HepG2 (cell line): ENCODE data around the gene MRPL51. TPM values are rescaled to one million over a fixed set of nuclear protein-coding genes. Genes with fewer than 3 reads are reported as not detected.

Experiments
- ATF7 ChIP-seq, 2 experiments: fragments of 450-650 bp in 1 of 2; sonication (generic) in 1 of 2; formaldehyde crosslinking in 1 of 2; IDR thresholded peaks; 2 replicates each; pipeline versions ENCODE4 v1.4.0 to v1.6.1; 2016 to 2020; ENCODE audit warnings: antibody characterized with exemption in 1 of 2, mild to moderate bottlenecking in 1 of 2, missing genetic modification reagents in 1 of 2
- CBX5 ChIP-seq: sonication (generic); formaldehyde crosslinking; IDR thresholded peaks from 2 replicates; pipeline ENCODE4 v1.4.0; 2020; ENCODE audit warnings: missing genetic modification reagents, borderline replicate concordance
- ETS1 ChIP-seq: sonication (generic); formaldehyde crosslinking; IDR thresholded peaks from 2 replicates; pipeline ENCODE4 v1.4.0; 2020; ENCODE audit warnings: missing genetic modification reagents
- GTF2F1 ChIP-seq: fragments of 150-350 bp; IDR thresholded peaks from 2 replicates; pipeline ENCODE4 v1.6.1; 2014; ENCODE audit warnings: low read length
- IKZF4 ChIP-seq: sonication (generic); formaldehyde crosslinking; IDR thresholded peaks from 2 replicates; pipeline ENCODE4 v1.5.1; 2020; ENCODE audit warnings: borderline replicate concordance, mild to moderate bottlenecking, low read depth, missing genetic modification reagents; ENCODE audit errors: not compliant biosample characterization
- MXI1 ChIP-seq: IDR thresholded peaks from 3 replicates; pipeline ENCODE4 v1.6.1; 2012; ENCODE audit warnings: low read depth, low read length, inconsistent platforms, borderline replicate concordance
- PAF1 ChIP-seq: IDR thresholded peaks from 2 replicates; pipeline ENCODE4 v1.6.1; 2016; ENCODE audit warnings: missing genetic modification reagents, missing compliant biosample characterization
- PRMT3 ChIP-seq: sonication (generic); formaldehyde crosslinking; IDR thresholded peaks from 2 replicates; pipeline ENCODE4 v1.8.1; 2022; ENCODE audit warnings: low read depth, mild to moderate bottlenecking, moderate library complexity, missing genetic modification reagents, borderline replicate concordance
- RFX5 ChIP-seq: IDR thresholded peaks from 2 replicates; pipeline ENCODE4 v1.6.1; 2011; ENCODE audit warnings: low read depth, low read length, improper control_type of control experiment
- RXRB ChIP-seq: IDR thresholded peaks from 2 replicates; pipeline ENCODE4 v1.6.1; 2016; ENCODE audit warnings: borderline replicate concordance, missing genetic modification reagents, missing compliant biosample characterization
- SNAPC2 ChIP-seq: sonication (generic); formaldehyde crosslinking; IDR thresholded peaks from 2 replicates; pipeline ENCODE4 v1.8.1; 2022; ENCODE audit warnings: mild to moderate bottlenecking, missing genetic modification reagents
- SRF ChIP-seq: IDR thresholded peaks from 2 replicates; pipeline ENCODE4 v1.6.1; 2011; ENCODE audit warnings: mild to moderate bottlenecking, low read depth, low read length, moderate library complexity
- TMF1 ChIP-seq: sonication (generic); formaldehyde crosslinking; IDR thresholded peaks from 2 replicates; pipeline ENCODE4 v1.8.1; 2022; ENCODE audit warnings: low read depth, missing genetic modification reagents
- ZFP41 ChIP-seq: sonication (generic); formaldehyde crosslinking; IDR thresholded peaks from 2 replicates; pipeline ENCODE4 v1.4.0; 2020; ENCODE audit warnings: mild to moderate bottlenecking, missing genetic modification reagents, borderline replicate concordance
- ZNF253 ChIP-seq: sonication (generic); formaldehyde crosslinking; IDR thresholded peaks from 2 replicates; pipeline ENCODE4 v1.8.0; 2022; ENCODE audit warnings: mild to moderate bottlenecking, missing genetic modification reagents, borderline replicate concordance
- ZNF567 ChIP-seq: sonication (generic); formaldehyde crosslinking; IDR thresholded peaks from 2 replicates; pipeline ENCODE4 v1.8.1; 2023; ENCODE audit warnings: mild to moderate bottlenecking, missing genetic modification reagents, borderline replicate concordance
- ZNF720 ChIP-seq: sonication (generic); formaldehyde crosslinking; IDR thresholded peaks from 2 replicates; pipeline ENCODE4 v1.4.0; 2020; ENCODE audit warnings: missing genetic modification reagents
- ZNF879 ChIP-seq: sonication (generic); formaldehyde crosslinking; IDR thresholded peaks from 2 replicates; pipeline ENCODE4 v1.8.1; 2023; ENCODE audit warnings: missing genetic modification reagents
- ZSCAN12 ChIP-seq: sonication (generic); formaldehyde crosslinking; IDR thresholded peaks from 2 replicates; pipeline ENCODE4 v1.9.0; 2021; ENCODE audit warnings: mild to moderate bottlenecking, missing genetic modification reagents
- polyA plus RNA-seq, 8 experiments: library from polyadenylated mRNA; depleted of rRNA in 3 of 8; stranded (reverse) in 7 of 8; unstranded in 1 of 8; fragments of >200 nt; fragmentation: Illumina TruSeq in 4 of 8; extraction: Trizol in 4 of 8; gene quantifications; 2 replicates each; pipeline versions ENCODE4 v1.2.1 to v1.2.3, GENCODE V29; 2011 to 2016; ENCODE audit warnings: low read depth in 4 of 8, missing spikeins in 1 of 8, mixed read lengths in 1 of 8; ENCODE audit not compliant: insufficient read depth in 1 of 8
- total RNA-seq, 5 experiments: library from RNA; depleted of rRNA; stranded (reverse); fragments of >200 nt; fragmentation: Illumina TruSeq; extraction: Trizol; gene quantifications; 2 replicates each; pipeline ENCODE4 v1.2.3, GENCODE V29; 2016; ENCODE audit warnings: low read depth in 1 of 5
- TF ChIP-seq, protein P1 (sequence below): sonication (generic); formaldehyde crosslinking; IDR thresholded peaks from 2 replicates; pipeline ENCODE4; 2020; ENCODE audit warnings: missing genetic modification reagents, mild to moderate bottlenecking, borderline replicate concordance
- TF ChIP-seq, protein P2 (sequence below): IDR thresholded peaks from 2 replicates; pipeline ENCODE4 v1.4.0; 2020; ENCODE audit warnings: mild to moderate bottlenecking, missing genetic modification reagents

The MRPL51 gene
- total and polyA plus RNA-seq, 2 of the 13 experiments (the other 11 are each of a cell fraction or from before 2014, with no cell fraction given), result 64.8 to 278 TPM

- TF ChIP-seq, protein P1, sequence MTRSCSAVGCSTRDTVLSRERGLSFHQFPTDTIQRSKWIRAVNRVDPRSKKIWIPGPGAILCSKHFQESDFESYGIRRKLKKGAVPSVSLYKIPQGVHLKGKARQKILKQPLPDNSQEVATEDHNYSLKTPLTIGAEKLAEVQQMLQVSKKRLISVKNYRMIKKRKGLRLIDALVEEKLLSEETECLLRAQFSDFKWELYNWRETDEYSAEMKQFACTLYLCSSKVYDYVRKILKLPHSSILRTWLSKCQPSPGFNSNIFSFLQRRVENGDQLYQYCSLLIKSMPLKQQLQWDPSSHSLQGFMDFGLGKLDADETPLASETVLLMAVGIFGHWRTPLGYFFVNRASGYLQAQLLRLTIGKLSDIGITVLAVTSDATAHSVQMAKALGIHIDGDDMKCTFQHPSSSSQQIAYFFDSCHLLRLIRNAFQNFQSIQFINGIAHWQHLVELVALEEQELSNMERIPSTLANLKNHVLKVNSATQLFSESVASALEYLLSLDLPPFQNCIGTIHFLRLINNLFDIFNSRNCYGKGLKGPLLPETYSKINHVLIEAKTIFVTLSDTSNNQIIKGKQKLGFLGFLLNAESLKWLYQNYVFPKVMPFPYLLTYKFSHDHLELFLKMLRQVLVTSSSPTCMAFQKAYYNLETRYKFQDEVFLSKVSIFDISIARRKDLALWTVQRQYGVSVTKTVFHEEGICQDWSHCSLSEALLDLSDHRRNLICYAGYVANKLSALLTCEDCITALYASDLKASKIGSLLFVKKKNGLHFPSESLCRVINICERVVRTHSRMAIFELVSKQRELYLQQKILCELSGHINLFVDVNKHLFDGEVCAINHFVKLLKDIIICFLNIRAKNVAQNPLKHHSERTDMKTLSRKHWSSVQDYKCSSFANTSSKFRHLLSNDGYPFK (CRISPR knock-in tag), result peak; percentile 56; the same call in 1 of the 2 replicates
- TF ChIP-seq IKZF4 (CRISPR knock-in tag) (no peak), ATF7 (IDR thresholded peaks at IDR 0.05) (no peak), ATF7 (CRISPR knock-in tag; IDR thresholded peaks at IDR 0.05) (no peak), CBX5 (CRISPR knock-in tag) (peak; percentile 61; the same call in 1 of the 2 replicates), ZFP41 (CRISPR knock-in tag) (peak; percentile 58; the same call in 1 of the 2 replicates), RFX5 (0 out of 2 replicates have a peak, but pooled peaks have one; percentile 35), ZNF720 (CRISPR knock-in tag) (no peak), TMF1 (CRISPR knock-in tag) (peak; percentile 81; the same call in 1 of the 2 replicates), ETS1 (no peak), GTF2F1 (peak; percentile 81), MXI1 (peak; percentile 9; the same call in 1 of the 3 replicates), SRF (no peak; the same call in 1 of the 2 replicates), RXRB (0 out of 2 replicates have a peak, but pooled peaks have one; percentile 19), ZNF253 (CRISPR knock-in tag) (peak; percentile 64; the same call in 1 of the 2 replicates), ZNF879 (no peak), ZSCAN12 (CRISPR knock-in tag) (no peak), SNAPC2 (CRISPR knock-in tag) (no peak), PAF1 (0 out of 2 replicates have a peak, but pooled peaks have one; percentile 54), PRMT3 (CRISPR knock-in tag) (peak; percentile 47; the same call in 1 of the 2 replicates), ZNF567 (CRISPR knock-in tag) (no peak)
- TF ChIP-seq, protein P2, sequence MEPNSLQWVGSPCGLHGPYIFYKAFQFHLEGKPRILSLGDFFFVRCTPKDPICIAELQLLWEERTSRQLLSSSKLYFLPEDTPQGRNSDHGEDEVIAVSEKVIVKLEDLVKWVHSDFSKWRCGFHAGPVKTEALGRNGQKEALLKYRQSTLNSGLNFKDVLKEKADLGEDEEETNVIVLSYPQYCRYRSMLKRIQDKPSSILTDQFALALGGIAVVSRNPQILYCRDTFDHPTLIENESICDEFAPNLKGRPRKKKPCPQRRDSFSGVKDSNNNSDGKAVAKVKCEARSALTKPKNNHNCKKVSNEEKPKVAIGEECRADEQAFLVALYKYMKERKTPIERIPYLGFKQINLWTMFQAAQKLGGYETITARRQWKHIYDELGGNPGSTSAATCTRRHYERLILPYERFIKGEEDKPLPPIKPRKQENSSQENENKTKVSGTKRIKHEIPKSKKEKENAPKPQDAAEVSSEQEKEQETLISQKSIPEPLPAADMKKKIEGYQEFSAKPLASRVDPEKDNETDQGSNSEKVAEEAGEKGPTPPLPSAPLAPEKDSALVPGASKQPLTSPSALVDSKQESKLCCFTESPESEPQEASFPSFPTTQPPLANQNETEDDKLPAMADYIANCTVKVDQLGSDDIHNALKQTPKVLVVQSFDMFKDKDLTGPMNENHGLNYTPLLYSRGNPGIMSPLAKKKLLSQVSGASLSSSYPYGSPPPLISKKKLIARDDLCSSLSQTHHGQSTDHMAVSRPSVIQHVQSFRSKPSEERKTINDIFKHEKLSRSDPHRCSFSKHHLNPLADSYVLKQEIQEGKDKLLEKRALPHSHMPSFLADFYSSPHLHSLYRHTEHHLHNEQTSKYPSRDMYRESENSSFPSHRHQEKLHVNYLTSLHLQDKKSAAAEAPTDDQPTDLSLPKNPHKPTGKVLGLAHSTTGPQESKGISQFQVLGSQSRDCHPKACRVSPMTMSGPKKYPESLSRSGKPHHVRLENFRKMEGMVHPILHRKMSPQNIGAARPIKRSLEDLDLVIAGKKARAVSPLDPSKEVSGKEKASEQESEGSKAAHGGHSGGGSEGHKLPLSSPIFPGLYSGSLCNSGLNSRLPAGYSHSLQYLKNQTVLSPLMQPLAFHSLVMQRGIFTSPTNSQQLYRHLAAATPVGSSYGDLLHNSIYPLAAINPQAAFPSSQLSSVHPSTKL (CRISPR knock-in tag), result peak; percentile 28
Observed at GRCh38 chr12:6470375-6471163, 22.5 kb downstream of the MRPL51 start, which contains the start of gene VAMP1 (continued).
